ENCODE data around the gene LMOD3. TPM values are rescaled to one million over a fixed set of nuclear protein-coding genes. Genes with fewer than 3 reads are reported as not detected.

The LMOD3 gene
- total and polyA plus RNA-seq, 2 donors (not counting 3 experiments of a cell fraction or from before 2014, with no cell fraction given): not detected

GRCh38 chr3:69079269-69080159 lies 42.9 kb downstream of the LMOD3 start:
- FAIRE-seq: peak; percentile 31
- dilution Hi-C loops (cut with MboI; ENCODE audit: extremely low pct_ligation_motif_present, low sequenced_read_pairs): no loop called here
- Histone ChIP-seq H3K9ac (replicated peaks; ENCODE audit: extremely low read depth, insufficient read depth, low read length) (peak overlapping the region; percentile 61), H3K27me3 (ENCODE audit: control insufficient read depth in 2 of 2, insufficient read depth in 2 of 2, low read length in 2 of 2) (no peaks in the 10 kb centered on the region), H3K9me3 (replicated peaks; ENCODE audit: control insufficient read depth, insufficient read depth, low read length) (no peaks in the 10 kb centered on the region), H3K27ac (ENCODE audit: insufficient read depth, low read depth, low read length) (peak overlapping the region; percentile 13), H3K4me3 (replicated peaks in 1 of 3; ENCODE audit: insufficient read depth in 1 of 3, low read depth in 1 of 3, low read length in 3 of 3) (peak overlapping the region; percentile 44 to 95 (median 92)), H3K4me1 (ENCODE audit: control insufficient read depth, extremely low read depth, insufficient read depth, low read length) (peaks cover 54% of the 10 kb centered on the region), H4K20me1 (replicated peaks; ENCODE audit: control insufficient read depth, extremely low read depth, insufficient read depth, low read length) (no peaks in the 10 kb centered on the region), H3K4me2 (ENCODE audit: insufficient read depth, low read length) (peak overlapping the region; percentile 96), H2AFZ (ENCODE audit: low read depth, low read length) (peak overlapping the region; percentile 23), H3K79me2 (ENCODE audit: control insufficient read depth, insufficient read depth, low read length) (peaks cover 28% of the 10 kb centered on the region), H3K9me1 (replicated peaks; ENCODE audit: control insufficient read depth, extremely low read depth, insufficient read depth, low read length) (no peaks in the 10 kb centered on the region), H3K36me3 (ENCODE audit: control insufficient read depth in 2 of 2, extremely low read depth in 1 of 2, insufficient read depth in 2 of 2, low read length in 2 of 2) (peaks cover 0 to 2% of the 10 kb centered on the region in 2 experiments)
- DNase-seq (ENCODE audit: low read depth, low spot score): peak; percentile 38
- TF ChIP-seq MAX (IDR thresholded peaks at IDR 0.05; ENCODE audit: insufficient read depth, insufficient read length): no peak
- TF ChIP-seq GATA2 (IDR thresholded peaks at IDR 0.05; ENCODE audit: insufficient read depth, insufficient read length, low read depth, low read length): no peak
- no peak for TF ChIP-seq EZH2 (IDR thresholded peaks at IDR 0.05; ENCODE audit: borderline replicate concordance, low read depth, low read length, severe bottlenecking)
- TF ChIP-seq, protein P1, sequence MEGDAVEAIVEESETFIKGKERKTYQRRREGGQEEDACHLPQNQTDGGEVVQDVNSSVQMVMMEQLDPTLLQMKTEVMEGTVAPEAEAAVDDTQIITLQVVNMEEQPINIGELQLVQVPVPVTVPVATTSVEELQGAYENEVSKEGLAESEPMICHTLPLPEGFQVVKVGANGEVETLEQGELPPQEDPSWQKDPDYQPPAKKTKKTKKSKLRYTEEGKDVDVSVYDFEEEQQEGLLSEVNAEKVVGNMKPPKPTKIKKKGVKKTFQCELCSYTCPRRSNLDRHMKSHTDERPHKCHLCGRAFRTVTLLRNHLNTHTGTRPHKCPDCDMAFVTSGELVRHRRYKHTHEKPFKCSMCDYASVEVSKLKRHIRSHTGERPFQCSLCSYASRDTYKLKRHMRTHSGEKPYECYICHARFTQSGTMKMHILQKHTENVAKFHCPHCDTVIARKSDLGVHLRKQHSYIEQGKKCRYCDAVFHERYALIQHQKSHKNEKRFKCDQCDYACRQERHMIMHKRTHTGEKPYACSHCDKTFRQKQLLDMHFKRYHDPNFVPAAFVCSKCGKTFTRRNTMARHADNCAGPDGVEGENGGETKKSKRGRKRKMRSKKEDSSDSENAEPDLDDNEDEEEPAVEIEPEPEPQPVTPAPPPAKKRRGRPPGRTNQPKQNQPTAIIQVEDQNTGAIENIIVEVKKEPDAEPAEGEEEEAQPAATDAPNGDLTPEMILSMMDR (IDR thresholded peaks at IDR 0.05; ENCODE audit: extremely low read depth in 1 of 2, insufficient read depth in 1 of 2, low read depth in 1 of 2, low read length in 2 of 2): no peak
- TF ChIP-seq POLR2A (IDR thresholded peaks at IDR 0.05; ENCODE audit: low read depth, low read length): no peak
- TF ChIP-seq POLR2AphosphoS5 (IDR thresholded peaks at IDR 0.05; ENCODE audit: insufficient read depth, low read depth, low read length): no peak
- no peak for TF ChIP-seq FOS (IDR thresholded peaks at IDR 0.05; ENCODE audit: borderline replicate concordance, insufficient read depth, low read length)
- TF ChIP-seq JUN (IDR thresholded peaks at IDR 0.05; ENCODE audit: borderline replicate concordance, insufficient read depth, insufficient read length, low read depth): no peak
- TF ChIP-seq MYC (IDR thresholded peaks at IDR 0.05; ENCODE audit: low read depth, low read length): no peak
- BruUV-seq (replicated peaks): TSS peak; percentile 54
- intact Hi-C loops (cut with micrococcal nuclease): loop anchor here (1.0 kb wide), 1 partner anchor 27 kb away; the partner anchor contains the start of gene TMF1
- POLR2A ChIA-PET: interaction anchor here (0.7 kb wide), 1 partner anchor 66 kb away, joined by 4 read pairs; the partner anchor contains the start of gene EOGT
- CTCF ChIA-PET: interaction anchor here (1.1 kb wide), 1 partner anchor 12 kb away, joined by 3 read pairs; no protein-coding TSS in a partner anchor

Measured in endothelial cell of umbilical vein (primary cell).